GM19238 (cell line): ENCODE measurements around the gene GPSM3.
"Not testable (repeated sequence)": the region's sequence is repeated elsewhere in the genome, so short reads cannot be mapped to it uniquely, and the experiment has no call there.

Experiments
- DNase-seq: peaks from one replicate; pipeline ENCODE4 v3.0.0; 2011; ENCODE audit warnings: low spot score; ENCODE audit not compliant: insufficient read length

The GPSM3 gene

DNA sequence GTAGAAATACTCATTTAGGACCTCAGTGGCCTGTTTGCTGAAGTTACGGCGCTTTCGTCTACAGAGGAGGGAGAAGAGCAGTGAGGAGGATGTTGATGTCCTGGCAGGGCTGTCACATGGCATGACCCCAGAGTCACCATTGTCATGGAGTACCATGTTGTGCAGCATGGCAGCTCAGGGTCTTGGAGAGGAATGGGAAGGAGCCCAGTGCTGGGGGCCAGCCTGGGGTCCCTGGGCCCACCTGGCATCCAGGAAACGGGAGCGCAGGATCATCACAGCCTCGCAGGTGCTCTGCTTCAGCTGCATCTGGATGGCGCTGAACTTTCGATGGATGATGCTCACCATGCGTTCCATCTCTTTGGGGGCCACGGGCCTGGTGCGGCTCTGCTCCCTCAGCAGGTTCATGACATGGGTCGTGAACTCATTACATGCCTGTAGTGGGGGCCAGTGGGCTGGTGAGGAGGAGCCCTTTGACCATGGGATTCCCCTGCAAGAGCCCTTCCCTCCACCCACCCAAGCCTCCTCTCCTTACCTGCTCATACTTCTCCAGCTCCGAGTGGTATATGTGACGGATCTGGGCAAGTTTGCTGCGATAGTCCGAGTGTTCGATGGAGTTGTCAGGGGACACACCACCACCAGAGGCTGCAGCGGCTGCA lies 4.6 kb downstream of the GPSM3 start:
- DNase-seq: not testable (repeated sequence)

DNA sequence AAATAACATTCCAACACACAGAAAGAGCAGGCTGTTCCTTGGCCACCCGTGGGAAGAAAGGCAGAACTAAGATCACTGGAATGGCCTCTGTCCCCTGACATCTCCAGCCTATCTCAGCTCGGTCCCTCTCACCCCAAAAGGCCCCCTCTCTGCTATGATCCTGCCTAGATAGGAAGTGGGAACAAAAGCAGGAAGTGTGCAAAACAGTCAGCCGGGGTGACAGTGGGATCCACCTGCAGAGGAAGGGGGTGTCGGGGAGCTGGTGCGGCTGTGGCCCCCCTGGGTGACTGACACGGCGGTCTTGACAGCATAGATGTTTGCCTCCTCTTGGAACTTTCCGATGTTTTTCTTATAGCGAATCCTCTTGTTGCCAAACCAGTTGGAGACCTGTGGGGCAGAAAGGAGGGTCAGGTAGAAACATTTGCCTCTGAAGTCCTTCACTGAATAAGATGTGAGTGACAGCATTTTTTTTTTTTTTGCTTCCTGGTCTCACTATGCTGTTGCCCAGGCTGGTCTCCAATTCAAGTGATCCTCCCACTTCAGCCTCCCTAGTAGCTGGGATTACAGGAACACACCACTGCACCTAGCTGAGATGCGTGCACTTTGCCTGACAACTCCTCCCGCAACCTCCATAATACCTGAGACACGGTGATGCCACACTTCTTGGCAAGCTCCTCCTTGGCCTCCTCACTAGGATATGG lies 5.3 kb downstream of the GPSM3 start:
- DNase-seq: no peak

DNA sequence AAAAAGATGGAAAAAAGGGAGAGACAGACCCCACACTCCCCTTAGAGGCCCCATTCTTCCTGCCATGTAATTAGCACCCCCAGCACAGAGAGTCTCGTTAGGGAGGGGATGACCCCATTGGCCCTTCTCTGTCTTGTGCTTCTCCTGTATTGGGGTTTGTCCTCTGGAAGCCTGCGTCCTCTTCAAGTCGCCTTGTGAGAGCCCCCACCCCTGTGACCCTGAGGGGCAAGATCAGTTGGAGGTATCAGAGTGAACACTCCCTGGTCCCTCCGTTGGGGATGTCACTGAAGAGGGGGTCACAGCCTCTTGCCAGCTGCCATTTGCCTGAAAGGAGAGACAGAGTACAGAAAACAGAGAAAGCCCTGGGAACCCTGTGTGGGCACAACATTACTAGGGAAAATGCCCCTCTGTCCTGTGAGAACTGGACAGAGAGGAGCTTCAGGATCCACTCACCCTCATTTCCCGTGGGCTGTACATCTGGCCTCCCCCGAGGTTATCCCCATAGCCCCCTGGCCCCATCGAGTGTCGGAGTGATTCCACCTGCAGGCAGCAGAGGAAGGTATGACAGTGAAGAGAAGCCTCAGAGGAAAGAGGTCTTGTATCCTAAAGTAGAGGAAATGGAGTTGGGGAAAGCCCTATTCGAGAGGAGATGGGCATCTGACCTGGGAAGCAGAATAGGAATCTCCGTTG lies 6.1 kb downstream of the GPSM3 start:
- DNase-seq: not testable (repeated sequence)

DNA sequence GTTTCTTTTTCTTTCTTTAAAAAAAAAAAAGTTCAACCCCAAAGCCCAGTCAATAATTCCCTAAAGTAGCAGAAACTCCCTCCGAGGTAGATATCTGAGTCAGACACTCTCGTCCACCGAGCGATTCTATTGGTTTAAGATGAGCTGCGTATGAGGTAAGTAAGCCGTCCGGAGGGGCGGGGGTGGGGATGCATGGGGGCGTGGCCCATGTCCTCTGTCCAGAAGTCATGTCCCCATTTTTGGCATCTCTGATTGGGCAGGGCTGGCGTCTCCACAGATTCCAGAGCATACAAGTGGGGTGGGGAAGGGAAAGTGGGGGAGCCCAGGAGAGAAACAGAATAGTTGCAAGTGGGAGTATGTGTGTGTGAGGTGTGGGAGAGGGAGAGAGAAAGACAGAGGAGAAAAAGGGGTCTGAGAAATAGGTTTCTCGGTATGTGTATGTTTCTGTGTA lies 6.7 kb downstream of the GPSM3 start:
- DNase-seq: not testable (repeated sequence)

DNA sequence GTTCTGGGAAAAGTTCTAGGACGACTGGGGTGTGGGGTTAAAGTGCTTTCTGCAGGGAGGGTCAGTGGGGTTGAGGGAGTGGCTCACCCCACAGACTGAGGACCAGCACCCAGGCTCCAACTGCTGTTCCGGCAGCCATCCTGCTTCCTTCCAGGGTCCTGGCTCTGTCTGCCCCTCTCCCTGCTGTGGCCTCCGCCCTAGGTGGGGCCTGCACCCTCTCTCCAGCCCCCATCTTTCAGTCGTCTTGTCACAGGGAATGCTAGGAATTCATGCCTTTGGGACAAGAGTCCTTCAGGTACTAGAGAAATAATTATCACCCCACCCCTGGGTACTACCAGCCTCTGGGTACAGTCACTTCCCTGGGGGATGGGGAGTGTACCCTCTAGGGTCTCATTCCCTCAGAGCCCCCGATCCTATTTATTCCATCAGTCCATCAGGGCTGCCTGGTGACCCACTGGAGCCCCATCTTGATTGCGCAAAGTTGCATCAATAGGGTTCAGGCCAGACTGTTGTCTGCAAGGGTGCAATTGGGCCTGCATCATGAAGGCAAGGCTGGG lies 8.3 kb downstream of the GPSM3 start, which contains the start of gene AGER:
AGER (minus strand) TSS at position 170 of the 557 bp plus-strand sequence; CDS start at position 139, 31 bp downstream.
- no peak for DNase-seq

DNA sequence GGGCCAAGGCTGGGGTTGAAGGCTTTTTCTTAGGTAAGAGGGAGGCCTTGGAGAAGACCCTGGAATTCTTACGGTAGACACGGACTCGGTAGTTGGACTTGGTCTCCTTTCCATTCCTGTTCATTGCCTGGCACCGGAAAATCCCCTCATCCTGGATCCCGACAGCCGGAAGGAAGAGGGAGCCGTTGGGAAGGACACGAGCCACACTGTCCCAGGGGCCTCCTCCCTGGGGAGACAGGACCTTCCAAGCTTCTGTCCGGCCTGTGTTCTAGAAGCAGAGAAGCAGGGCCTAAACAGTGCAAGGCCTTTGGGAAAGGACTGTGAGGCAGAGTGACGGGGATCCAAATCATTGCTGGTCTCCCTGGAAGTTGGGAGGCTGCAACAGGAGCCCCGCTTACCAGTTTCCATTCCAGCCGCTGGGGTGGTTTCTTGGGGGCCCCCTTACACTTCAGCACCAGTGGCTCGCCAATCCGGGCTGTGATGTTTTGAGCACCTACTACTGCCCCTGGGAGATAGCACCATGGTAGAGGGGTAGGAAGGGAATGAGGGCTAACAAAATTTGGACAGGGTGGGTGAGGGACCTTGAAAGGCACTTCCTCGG lies 8.9 kb downstream of the GPSM3 start:
- DNase-seq: no peak

GRCh38 chr6:32183030-32183429 lies 9.4 kb downstream of the GPSM3 start:
- DNase-seq: no peak

DNA sequence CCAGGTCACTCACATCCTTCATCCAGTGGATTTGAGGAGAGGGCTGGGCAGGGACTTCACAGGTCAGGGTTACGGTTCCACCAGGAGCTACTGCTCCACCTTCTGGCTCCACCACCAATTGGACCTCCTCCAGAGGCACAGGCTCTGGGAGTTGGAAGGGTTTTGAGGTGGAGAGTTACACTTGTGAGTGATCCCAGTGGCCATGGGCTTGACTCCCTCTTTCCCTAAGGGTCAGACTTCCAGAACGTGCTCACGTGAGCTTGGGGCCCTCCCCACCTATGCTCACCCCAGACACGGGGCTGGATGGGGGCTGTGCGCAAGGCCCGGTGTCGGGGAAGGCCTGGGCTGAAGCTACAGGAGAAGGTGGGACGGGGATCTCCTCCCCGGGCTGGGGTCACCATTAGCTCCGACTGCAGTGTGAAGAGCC lies 9.9 kb downstream of the GPSM3 start:
- DNase-seq: no peak

- DNase-seq: no peak
Measured at GRCh38 chr6:32181915-32182529, 10.4 kb downstream of the GPSM3 start.

- DNase-seq: no peak
Measured at GRCh38 chr6:32181148-32181702, 11.2 kb downstream of the GPSM3 start.

- no peak for DNase-seq
Measured at GRCh38 chr6:32179766-32180405, 12.6 kb downstream of the GPSM3 start.

DNA sequence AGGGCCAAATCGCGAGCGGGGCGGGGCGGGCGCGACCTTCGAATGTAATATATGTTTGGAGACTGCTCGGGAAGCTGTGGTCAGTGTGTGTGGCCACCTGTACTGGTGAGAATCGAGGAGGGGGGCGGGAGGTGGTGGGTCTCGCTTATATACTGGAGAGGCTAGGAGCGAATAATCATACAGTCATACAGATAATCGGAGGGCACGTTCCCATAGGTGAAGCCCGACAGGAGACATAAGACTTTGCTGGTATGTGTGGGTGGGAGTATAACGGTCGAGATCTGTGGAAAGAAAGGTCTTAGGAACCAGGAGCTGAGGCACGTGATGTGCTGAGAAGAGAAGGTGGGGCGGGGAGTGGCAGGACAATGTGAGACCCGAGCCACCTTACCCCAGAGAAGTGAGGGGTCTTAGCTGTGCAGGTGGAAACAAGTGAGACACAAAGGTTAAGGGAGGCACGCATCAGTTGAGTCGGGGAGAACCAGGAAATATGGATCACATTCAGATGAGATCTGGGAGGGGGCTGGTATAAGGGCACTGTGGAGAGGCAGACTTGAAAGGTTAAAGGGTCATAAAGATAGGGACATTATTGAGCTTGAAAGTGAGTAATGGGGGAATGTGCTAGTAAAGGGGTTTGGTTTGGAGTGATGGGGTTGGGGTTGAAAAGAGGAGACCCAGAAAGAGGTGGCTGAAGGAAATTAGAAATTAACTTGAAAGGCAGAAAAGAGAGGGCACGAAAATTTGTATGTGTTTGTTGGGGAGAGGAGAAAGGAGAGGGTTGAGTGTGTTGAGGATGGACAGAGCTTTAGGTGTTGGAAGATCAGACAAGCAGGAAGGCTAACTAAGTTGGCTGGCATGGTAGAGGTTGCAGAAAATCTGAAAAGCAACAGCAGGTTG lies 13.6 kb downstream of the GPSM3 start:
- no peak for DNase-seq

- peak; percentile 89 for DNase-seq
Measured at GRCh38 chr6:32177788-32178546, 14.5 kb downstream of the GPSM3 start, which contains the start of gene RNF5. Gene RNF5 (plus strand): TSS chr6:32178405. CDS start chr6:32178512, 107 bp downstream.

- DNase-seq: no peak
Measured at GRCh38 chr6:32177183-32177787, 15.2 kb downstream of the GPSM3 start.

GRCh38 chr6:32176476-32177182 lies 15.8 kb downstream of the GPSM3 start:
- no peak for DNase-seq

DNA sequence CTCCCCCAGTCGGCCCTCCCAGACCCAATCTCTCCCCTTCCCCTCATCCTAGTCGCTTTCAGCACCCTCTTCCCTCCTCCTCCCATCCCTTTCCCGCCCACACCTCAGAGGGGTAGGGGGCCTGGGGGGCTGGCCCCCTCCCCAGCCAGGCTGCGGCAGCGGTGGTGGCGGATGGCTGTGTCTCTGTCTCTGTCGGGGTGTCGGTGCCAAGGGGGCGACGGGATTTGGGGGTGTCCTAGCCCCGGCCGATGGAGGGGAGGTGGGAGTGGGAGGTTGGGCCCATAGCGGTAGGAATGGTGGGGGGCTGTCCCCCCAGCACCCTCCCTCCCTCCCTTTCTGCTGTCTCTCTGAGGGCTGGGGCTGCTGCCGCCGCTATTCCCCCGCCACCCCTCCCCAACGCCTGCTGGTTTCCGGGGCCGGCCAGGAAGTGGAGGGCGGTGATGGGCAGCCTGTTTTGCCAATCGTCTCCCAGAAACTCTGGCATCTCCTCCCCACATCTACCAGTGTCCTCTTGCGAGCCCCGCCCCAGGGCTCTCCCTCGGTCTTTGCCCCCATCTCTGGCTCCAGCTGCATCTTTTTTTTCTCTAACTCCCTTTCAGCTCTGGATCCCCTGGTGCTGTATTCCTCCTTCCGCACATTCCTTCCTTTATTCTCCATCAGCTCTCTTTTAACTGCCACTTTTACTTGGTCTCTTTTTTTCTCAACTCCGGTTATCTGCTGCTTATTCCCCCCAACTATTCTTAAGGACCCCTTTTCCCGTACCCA lies 16.6 kb downstream of the GPSM3 start, which contains the start of gene AGPAT1:
AGPAT1 (minus strand) TSS at position 374 of the 765 bp plus-strand sequence. CDS start 4,588 bp downstream, outside the sequence.
- peak; percentile 99 for DNase-seq
